ENCODE data around the gene TTC12. TPM values are rescaled to one million over a fixed set of nuclear protein-coding genes. Genes with fewer than 3 reads are reported as not detected.

TTC12 gene
- total and polyA plus RNA-seq, 2 of the 13 experiments (the other 11 are each of a cell fraction or from before 2014, with no cell fraction given) = 5.4 to 11.6 TPM

DNA sequence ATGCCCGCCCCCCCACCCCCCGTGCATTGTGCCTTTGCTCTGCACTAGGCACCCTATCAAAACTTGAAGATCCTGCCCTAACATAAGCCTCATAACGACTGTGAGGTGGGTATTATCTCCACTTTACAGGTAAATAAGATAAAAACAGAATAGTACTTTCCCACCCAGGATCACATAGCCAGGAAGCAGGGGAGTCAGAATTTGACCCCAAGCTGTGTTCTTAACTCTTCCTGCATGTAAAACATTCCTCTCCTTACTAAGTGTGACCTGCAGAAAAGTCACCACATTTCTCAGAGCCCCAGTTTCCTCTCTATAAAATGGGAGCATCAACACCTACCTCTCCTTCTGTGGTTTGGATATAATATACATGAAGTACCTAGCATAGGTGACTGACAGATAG is 55.0 kb downstream of the TTC12 start (continued):
- TF ChIP-seq ARNTL (CRISPR knock-in tag; IDR thresholded peaks at IDR 0.05) (no peak), ONECUT2 (CRISPR knock-in tag; IDR thresholded peaks at IDR 0.05) (no peak), KMT2B (CRISPR knock-in tag; IDR thresholded peaks at IDR 0.05) (no peak), HNF4A (CRISPR knock-in tag; IDR thresholded peaks at IDR 0.05) (no peak)
- TF ChIP-seq, protein P1, sequence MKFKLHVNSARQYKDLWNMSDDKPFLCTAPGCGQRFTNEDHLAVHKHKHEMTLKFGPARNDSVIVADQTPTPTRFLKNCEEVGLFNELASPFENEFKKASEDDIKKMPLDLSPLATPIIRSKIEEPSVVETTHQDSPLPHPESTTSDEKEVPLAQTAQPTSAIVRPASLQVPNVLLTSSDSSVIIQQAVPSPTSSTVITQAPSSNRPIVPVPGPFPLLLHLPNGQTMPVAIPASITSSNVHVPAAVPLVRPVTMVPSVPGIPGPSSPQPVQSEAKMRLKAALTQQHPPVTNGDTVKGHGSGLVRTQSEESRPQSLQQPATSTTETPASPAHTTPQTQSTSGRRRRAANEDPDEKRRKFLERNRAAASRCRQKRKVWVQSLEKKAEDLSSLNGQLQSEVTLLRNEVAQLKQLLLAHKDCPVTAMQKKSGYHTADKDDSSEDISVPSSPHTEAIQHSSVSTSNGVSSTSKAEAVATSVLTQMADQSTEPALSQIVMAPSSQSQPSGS (CRISPR knock-in tag; IDR thresholded peaks at IDR 0.05) = no peak
- TF ChIP-seq, protein P2, sequence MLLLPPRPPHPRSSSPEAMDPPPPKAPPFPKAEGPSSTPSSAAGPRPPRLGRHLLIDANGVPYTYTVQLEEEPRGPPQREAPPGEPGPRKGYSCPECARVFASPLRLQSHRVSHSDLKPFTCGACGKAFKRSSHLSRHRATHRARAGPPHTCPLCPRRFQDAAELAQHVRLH (CRISPR knock-in tag; IDR thresholded peaks at IDR 0.05; ENCODE audit: borderline replicate concordance, low read depth) = no peak

DNA sequence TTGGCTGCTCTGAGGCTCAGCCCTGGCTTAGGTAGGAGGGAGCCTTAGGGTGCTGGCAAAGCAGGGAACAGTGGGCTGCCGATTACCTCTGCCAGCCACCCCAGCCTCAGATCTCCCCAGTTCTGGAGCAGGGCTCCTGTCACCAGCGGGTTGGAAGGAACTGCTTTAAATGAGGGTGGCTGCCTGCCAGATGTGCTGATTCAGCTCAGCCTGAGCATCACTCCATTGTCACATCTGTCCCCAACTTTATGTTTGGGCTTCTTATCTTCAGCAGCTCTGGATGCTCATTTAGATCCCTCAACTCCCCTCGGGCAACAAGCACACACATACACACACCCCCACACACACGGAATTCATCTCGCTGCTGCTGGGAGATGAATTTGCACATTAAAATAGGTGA is 56.3 kb downstream of the TTC12 start:
- ATAC-seq (no peak), FAIRE-seq (no peak), DNase-seq (ENCODE audit: low spot score) (no peak)
- Histone ChIP-seq H3K9me3 (ENCODE audit: low read length) (no peaks in the 10 kb centered on the region), H3K79me2 (ENCODE audit: insufficient read depth, low read length) (no peaks in the 10 kb centered on the region), H3K27ac (ENCODE audit: extremely low read length, insufficient read depth, low read length) (no peak overlapping the region), H3K4me1 (ENCODE audit: insufficient read depth, low read length) (no peaks in the 10 kb centered on the region), H2AFZ (ENCODE audit: low read length) (no peak overlapping the region), H3K36me3 (replicated peaks in 1 of 2; ENCODE audit: control insufficient read depth in 1 of 2, insufficient read depth in 2 of 2, low read length in 2 of 2) (no peaks in the 10 kb centered on the region), H3K27me3 (ENCODE audit: control insufficient read depth in 1 of 2, insufficient read depth in 2 of 2, low read length in 2 of 2) (no peaks in the 10 kb centered on the region), H3K9ac (ENCODE audit: insufficient read depth, low read depth, low read length) (no peak overlapping the region), H3K4me2 (ENCODE audit: low read depth, low read length) (no peak overlapping the region), H4K20me1 (ENCODE audit: insufficient read depth, low read length) (no peaks in the 10 kb centered on the region), H3K4me3 (replicated peaks in 1 of 3; ENCODE audit: insufficient read depth in 1 of 3, low read depth in 2 of 3, low read length in 3 of 3) (no peak overlapping the region)
- intact Hi-C loops (cut with micrococcal nuclease; ENCODE audit: unreplicated experiment) (no loop called here), in situ Hi-C loops (cut with HindIII; ENCODE audit: extremely low pct_ligation_motif_present, low pct_unique_long_range_greater_than_20kb) (no loop called here)
- BruUV-seq (replicated peaks) = no TSS peak
- CTCF ChIA-PET (ENCODE audit: low intra/inter-chr PET ratio, low total read pairs) = no interaction called here
- no peak for TF ChIP-seq CCAR2 (optimal IDR thresholded peaks at IDR 0.05; ENCODE audit: low read depth, low read length)
- TF ChIP-seq ZNF564 (CRISPR knock-in tag; IDR thresholded peaks at IDR 0.05) = no peak
- no peak for TF ChIP-seq MIER3 (CRISPR knock-in tag; IDR thresholded peaks at IDR 0.05; ENCODE audit: borderline replicate concordance)
- no peak for TF ChIP-seq ZNF205 (CRISPR knock-in tag; IDR thresholded peaks at IDR 0.05)
- TF ChIP-seq ADNP (CRISPR knock-in tag; IDR thresholded peaks at IDR 0.05) = no peak
- no peak for TF ChIP-seq ZFP41 (CRISPR knock-in tag; IDR thresholded peaks at IDR 0.05; ENCODE audit: borderline replicate concordance)
- 0 out of 4 replicates have a peak, but pooled peaks of 1 of the 2 experiments have one; percentile 16 for TF ChIP-seq MAFK (conservative IDR thresholded peaks at IDR 0.05 in 1 of 2, IDR thresholded peaks at IDR 0.05 in 1 of 2; ENCODE audit: low read length in 2 of 2)
- TF ChIP-seq ZBTB20 (CRISPR knock-in tag; IDR thresholded peaks at IDR 0.05; ENCODE audit: borderline replicate concordance, low read depth) = no peak
- WGBS (ENCODE audit: low lambda C conversion rate) = 87% methylated on average over 3 of the region's 5 CpGs
- POLR2A ChIA-PET = no interaction called here

Data from HepG2 (cell line).